Neural cell (in vitro differentiated cells): ENCODE measurements around the gene KIF13A. TPM values are rescaled to one million over a fixed set of nuclear protein-coding genes. Genes with fewer than 3 reads are reported as not detected.

Source experiments
- H2AFZ ChIP-seq: fragments of 200-600, 300-800 bp; sonication (generic), shearing (Covaris generic); 2 replicates; pipeline ENCODE4 v1.6.0; 2014; ENCODE audit warnings: low read depth, mild to moderate bottlenecking, antibody characterized with exemption, low read length, moderate library complexity
- H3F3A ChIP-seq: fragments of 200-600 bp; shearing (Covaris generic); 2 replicates; pipeline ENCODE4 v1.6.1; 2016; ENCODE audit warnings: mild to moderate bottlenecking, moderate library complexity, mixed read lengths, antibody characterized with exemption, low read length; ENCODE audit not compliant: insufficient read depth, poor library complexity, severe bottlenecking
- H3K27ac ChIP-seq: fragments of 200-600, 300-800 bp; sonication (generic), shearing (Covaris generic); 2 replicates; pipeline ENCODE4 v1.5.1; 2014; ENCODE audit warnings: mild to moderate bottlenecking, low read length, moderate library complexity
- H3K27me3 ChIP-seq: fragments of 300-800, 200-600 bp; sonication (generic), shearing (Covaris generic); 2 replicates; pipeline ENCODE4 v1.6.0; 2014; ENCODE audit warnings: mild to moderate bottlenecking, low read depth, low read length, moderate library complexity; ENCODE audit not compliant: insufficient read depth
- H3K36me3 ChIP-seq: fragments of 300-800, 200-600 bp; sonication (generic), shearing (Covaris generic); 2 replicates; pipeline ENCODE4 v1.5.1; 2014; ENCODE audit warnings: mild to moderate bottlenecking, antibody characterized with exemption, low read length, moderate library complexity; ENCODE audit not compliant: insufficient read depth
- H3K4me2 ChIP-seq: fragments of 300-800, 200-600 bp; sonication (generic), shearing (Covaris generic); 2 replicates; pipeline ENCODE4 v1.6.0; 2014; ENCODE audit warnings: mild to moderate bottlenecking, low read length
- H3K4me3 ChIP-seq: fragments of 300-800, 200-600 bp; sonication (generic), shearing (Covaris generic); 2 replicates; pipeline ENCODE4 v1.5.1; 2014; ENCODE audit warnings: mild to moderate bottlenecking, low read length, moderate library complexity
- H3K79me2 ChIP-seq: fragments of 200-600 bp; shearing (Covaris generic); replicated peaks from 2 replicates; pipeline ENCODE4 v1.6.0; 2014; ENCODE audit warnings: mild to moderate bottlenecking, low read length, moderate library complexity; ENCODE audit not compliant: insufficient read depth
- H3K9ac ChIP-seq: fragments of 300-800, 200-600 bp; sonication (generic), shearing (Covaris generic); 2 replicates; pipeline ENCODE4 v1.6.1; 2016; ENCODE audit warnings: mild to moderate bottlenecking, low read length, mixed read lengths
- H3K9me2 ChIP-seq: fragments of 200-600 bp; shearing (Covaris generic); 2 replicates; pipeline ENCODE4 v1.6.1; 2016; ENCODE audit warnings: mild to moderate bottlenecking, low read length, mixed read lengths; ENCODE audit not compliant: insufficient read depth
- H3K9me3 ChIP-seq: fragments of 200-600, 300-800 bp; sonication (generic), shearing (Covaris generic); 2 replicates; pipeline ENCODE4 v1.6.1; 2016; ENCODE audit warnings: mild to moderate bottlenecking, mixed run types, low read length, moderate library complexity, mixed read lengths
- H4K20me1 ChIP-seq: fragments of 200-600 bp; shearing (Covaris generic); 2 replicates; pipeline ENCODE4 v1.6.1; 2016; ENCODE audit warnings: mild to moderate bottlenecking, mixed run types; ENCODE audit not compliant: insufficient read depth
- EP300 ChIP-seq: fragments of 450-650 bp; conservative IDR thresholded peaks from 2 replicates; pipeline ENCODE4 v1.6.1; 2014; ENCODE audit warnings: antibody characterized with exemption, mild to moderate bottlenecking, moderate library complexity; ENCODE audit not compliant: poor library complexity, severe bottlenecking
- MXI1 ChIP-seq: fragments of 450-650 bp; conservative IDR thresholded peaks from 2 replicates; pipeline ENCODE4 v1.6.1; 2014; ENCODE audit warnings: antibody characterized with exemption, mild to moderate bottlenecking; ENCODE audit not compliant: poor library complexity, severe bottlenecking
- POLR2AphosphoS5 ChIP-seq: IDR thresholded peaks from 2 replicates; pipeline ENCODE4 v1.6.1; 2012
- RAD21 ChIP-seq: fragments of 450-650 bp; conservative IDR thresholded peaks from 2 replicates; pipeline ENCODE4 v1.6.1; 2014; ENCODE audit warnings: antibody characterized with exemption, mild to moderate bottlenecking, moderate library complexity
- SMC3 ChIP-seq: fragments of 450-650 bp; conservative IDR thresholded peaks from 2 replicates; pipeline ENCODE4 v1.6.1; 2014; ENCODE audit warnings: antibody characterized with exemption, mild to moderate bottlenecking, moderate library complexity; ENCODE audit not compliant: poor library complexity
- TAF1 ChIP-seq: IDR thresholded peaks from 2 replicates; pipeline ENCODE4 v1.6.1; 2012; ENCODE audit warnings: low read depth
- polyA plus RNA-seq: library from polyadenylated mRNA; depleted of rRNA; stranded (reverse); fragments of >200 nt; gene quantifications from 2 replicates; pipeline ENCODE4 v1.2.3, GENCODE V29; 2014
- TF ChIP-seq, protein P1 (sequence below): IDR thresholded peaks from 2 replicates; pipeline ENCODE4 v1.6.1; 2012; ENCODE audit warnings: borderline replicate concordance
- TF ChIP-seq, protein P2 (sequence below): fragments of 450-650 bp; IDR thresholded peaks from 2 replicates; pipeline ENCODE4 v1.5.1; 2014; ENCODE audit warnings: antibody characterized with exemption, mild to moderate bottlenecking, moderate library complexity; ENCODE audit not compliant: poor library complexity, severe bottlenecking

The KIF13A gene
- polyA plus RNA-seq, 1 donor from 2014 or later: 9.4 TPM

DNA sequence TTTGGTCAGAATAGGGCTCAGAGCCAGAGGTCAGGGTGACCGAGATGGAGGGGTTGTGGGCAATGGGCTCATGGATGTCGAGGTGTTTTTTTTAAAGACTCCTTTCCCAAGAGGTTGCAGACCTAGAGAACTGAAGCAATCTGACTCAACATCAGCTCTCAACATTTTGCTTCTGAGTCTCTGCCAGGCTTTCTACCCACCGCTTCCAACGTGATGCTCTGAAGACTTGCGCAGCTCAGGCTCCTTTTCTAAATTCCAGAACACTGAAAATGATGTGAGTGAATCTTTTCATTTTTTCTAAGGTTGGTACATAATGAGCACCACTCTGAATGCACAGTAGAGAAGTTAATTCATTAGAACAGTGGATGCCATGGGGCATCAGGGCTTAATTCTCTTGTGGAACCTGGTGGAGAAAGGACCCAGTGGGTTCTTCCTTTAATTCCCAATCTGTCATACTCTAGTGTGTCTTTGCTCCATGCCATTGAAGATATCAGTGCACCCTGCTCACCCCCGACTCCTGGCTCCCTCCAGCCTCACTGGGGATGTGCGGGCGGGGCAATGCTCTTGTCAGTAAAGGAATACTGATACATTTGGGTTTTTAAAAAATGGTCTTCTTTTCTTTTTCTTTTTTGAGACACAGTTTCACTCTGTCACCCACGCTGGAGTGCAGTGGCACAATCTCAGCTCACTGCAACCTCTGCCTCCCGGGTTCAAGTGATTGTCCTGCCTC lies 17.0 kb upstream of the KIF13A start:
- TF ChIP-seq EP300 (no peak), MXI1 (no peak)
- H3K79me2 ChIP-seq: no peaks in the 10 kb centered on the region
- H3K4me3 ChIP-seq: no peak overlapping the region
- H3K9ac ChIP-seq: no peak overlapping the region
- H3K27me3 ChIP-seq: no peaks in the 10 kb centered on the region
- no peaks in the 10 kb centered on the region for H3K36me3 ChIP-seq
- no peaks in the 10 kb centered on the region for H4K20me1 ChIP-seq
- H2AFZ ChIP-seq: no peak overlapping the region
- no peaks in the 10 kb centered on the region for H3K9me3 ChIP-seq
- H3K9me2 ChIP-seq: no peaks in the 10 kb centered on the region
- no peak overlapping the region for H3K27ac ChIP-seq
- no peak overlapping the region for H3K4me2 ChIP-seq
- no peaks in the 10 kb centered on the region for H3F3A ChIP-seq

DNA sequence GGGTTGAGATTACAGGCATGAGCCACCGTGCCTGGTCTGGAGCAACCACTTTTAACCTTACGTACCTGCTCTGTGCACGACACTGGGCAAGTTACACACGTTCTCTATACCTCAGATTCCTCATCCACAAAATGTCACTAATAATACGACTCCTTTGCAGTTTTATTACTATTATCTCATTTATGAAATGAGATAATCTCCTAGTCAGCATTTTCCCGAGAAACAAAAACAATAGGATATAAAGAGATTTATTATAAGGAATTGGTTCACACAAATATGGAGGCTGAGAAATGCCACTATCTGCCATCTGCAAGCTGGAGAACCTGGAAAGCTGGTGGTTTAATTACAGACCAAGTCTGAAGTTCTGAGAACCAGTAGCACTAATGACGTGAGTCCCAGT lies 12.0 kb upstream of the KIF13A start:
- Histone ChIP-seq H4K20me1 (no peaks in the 10 kb centered on the region), H3K27ac (no peak overlapping the region), H3K9me2 (no peaks in the 10 kb centered on the region), H3K9ac (no peak overlapping the region), H3K9me3 (no peaks in the 10 kb centered on the region), H3F3A (no peaks in the 10 kb centered on the region), H2AFZ (no peak overlapping the region), H3K27me3 (no peaks in the 10 kb centered on the region), H3K36me3 (no peaks in the 10 kb centered on the region), H3K4me3 (no peak overlapping the region), H3K79me2 (no peaks in the 10 kb centered on the region), H3K4me2 (no peak overlapping the region)
- TF ChIP-seq RAD21 (no peak), TAF1 (no peak), MXI1 (no peak), SMC3 (no peak), POLR2AphosphoS5 (no peak)
- TF ChIP-seq, protein P1, sequence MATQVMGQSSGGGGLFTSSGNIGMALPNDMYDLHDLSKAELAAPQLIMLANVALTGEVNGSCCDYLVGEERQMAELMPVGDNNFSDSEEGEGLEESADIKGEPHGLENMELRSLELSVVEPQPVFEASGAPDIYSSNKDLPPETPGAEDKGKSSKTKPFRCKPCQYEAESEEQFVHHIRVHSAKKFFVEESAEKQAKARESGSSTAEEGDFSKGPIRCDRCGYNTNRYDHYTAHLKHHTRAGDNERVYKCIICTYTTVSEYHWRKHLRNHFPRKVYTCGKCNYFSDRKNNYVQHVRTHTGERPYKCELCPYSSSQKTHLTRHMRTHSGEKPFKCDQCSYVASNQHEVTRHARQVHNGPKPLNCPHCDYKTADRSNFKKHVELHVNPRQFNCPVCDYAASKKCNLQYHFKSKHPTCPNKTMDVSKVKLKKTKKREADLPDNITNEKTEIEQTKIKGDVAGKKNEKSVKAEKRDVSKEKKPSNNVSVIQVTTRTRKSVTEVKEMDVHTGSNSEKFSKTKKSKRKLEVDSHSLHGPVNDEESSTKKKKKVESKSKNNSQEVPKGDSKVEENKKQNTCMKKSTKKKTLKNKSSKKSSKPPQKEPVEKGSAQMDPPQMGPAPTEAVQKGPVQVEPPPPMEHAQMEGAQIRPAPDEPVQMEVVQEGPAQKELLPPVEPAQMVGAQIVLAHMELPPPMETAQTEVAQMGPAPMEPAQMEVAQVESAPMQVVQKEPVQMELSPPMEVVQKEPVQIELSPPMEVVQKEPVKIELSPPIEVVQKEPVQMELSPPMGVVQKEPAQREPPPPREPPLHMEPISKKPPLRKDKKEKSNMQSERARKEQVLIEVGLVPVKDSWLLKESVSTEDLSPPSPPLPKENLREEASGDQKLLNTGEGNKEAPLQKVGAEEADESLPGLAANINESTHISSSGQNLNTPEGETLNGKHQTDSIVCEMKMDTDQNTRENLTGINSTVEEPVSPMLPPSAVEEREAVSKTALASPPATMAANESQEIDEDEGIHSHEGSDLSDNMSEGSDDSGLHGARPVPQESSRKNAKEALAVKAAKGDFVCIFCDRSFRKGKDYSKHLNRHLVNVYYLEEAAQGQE: no peak
- TF ChIP-seq, protein P2, sequence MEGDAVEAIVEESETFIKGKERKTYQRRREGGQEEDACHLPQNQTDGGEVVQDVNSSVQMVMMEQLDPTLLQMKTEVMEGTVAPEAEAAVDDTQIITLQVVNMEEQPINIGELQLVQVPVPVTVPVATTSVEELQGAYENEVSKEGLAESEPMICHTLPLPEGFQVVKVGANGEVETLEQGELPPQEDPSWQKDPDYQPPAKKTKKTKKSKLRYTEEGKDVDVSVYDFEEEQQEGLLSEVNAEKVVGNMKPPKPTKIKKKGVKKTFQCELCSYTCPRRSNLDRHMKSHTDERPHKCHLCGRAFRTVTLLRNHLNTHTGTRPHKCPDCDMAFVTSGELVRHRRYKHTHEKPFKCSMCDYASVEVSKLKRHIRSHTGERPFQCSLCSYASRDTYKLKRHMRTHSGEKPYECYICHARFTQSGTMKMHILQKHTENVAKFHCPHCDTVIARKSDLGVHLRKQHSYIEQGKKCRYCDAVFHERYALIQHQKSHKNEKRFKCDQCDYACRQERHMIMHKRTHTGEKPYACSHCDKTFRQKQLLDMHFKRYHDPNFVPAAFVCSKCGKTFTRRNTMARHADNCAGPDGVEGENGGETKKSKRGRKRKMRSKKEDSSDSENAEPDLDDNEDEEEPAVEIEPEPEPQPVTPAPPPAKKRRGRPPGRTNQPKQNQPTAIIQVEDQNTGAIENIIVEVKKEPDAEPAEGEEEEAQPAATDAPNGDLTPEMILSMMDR: no peak

GRCh38 chr6:17998442-17998841 lies 11.0 kb upstream of the KIF13A start:
- Histone ChIP-seq H3K9ac (no peak overlapping the region), H3K4me2 (no peak overlapping the region), H4K20me1 (no peaks in the 10 kb centered on the region), H3K27ac (no peak overlapping the region), H3K9me3 (no peaks in the 10 kb centered on the region), H3K36me3 (no peaks in the 10 kb centered on the region), H3K27me3 (no peaks in the 10 kb centered on the region), H3K9me2 (no peaks in the 10 kb centered on the region), H2AFZ (no peak overlapping the region), H3K79me2 (no peaks in the 10 kb centered on the region), H3F3A (no peaks in the 10 kb centered on the region), H3K4me3 (no peak overlapping the region)
- no peak for TF ChIP-seq RAD21
- TF ChIP-seq, protein P2: no peak
